K562 (cell line): ENCODE data around the gene GRIN2A. TPM values are rescaled to one million over a fixed set of nuclear protein-coding genes. Genes with fewer than 3 reads are reported as not detected.

ENCODE experiments used
- ATF1 ChIP-seq, 2 experiments: fragments of 450-650 bp in 1 of 2; IDR thresholded peaks; 2 replicates each; pipeline ENCODE4 v1.6.1; 2016; ENCODE audit warnings: missing compliant biosample characterization in 1 of 2, missing genetic modification characterization in 1 of 2
- MAZ ChIP-seq, 2 experiments: fragments of 450-650 bp in 1 of 2; sonication (generic) in 1 of 2; formaldehyde crosslinking; IDR thresholded peaks in 1 of 2; conservative IDR thresholded peaks in 1 of 2; 2 replicates each; pipeline versions ENCODE4 v1.4.0 to v1.5.0; 2020; ENCODE audit warnings: mild to moderate bottlenecking in 1 of 2, missing genetic modification reagents in 1 of 2
- NONO ChIP-seq, 2 experiments: fragments of 200-400 bp in 1 of 2; fragments of 450-650 bp in 1 of 2; formaldehyde crosslinking in 1 of 2; IDR thresholded peaks; 2 replicates each; pipeline ENCODE4 v1.6.1; 2017; ENCODE audit warnings: low read depth in 2 of 2, mild to moderate bottlenecking in 2 of 2, moderate library complexity in 2 of 2, low read length in 1 of 2
- RB1 ChIP-seq: fragments of 450-650 bp; IDR thresholded peaks from 2 replicates; pipeline ENCODE4 v1.6.1; 2017; ENCODE audit warnings: low read depth, mild to moderate bottlenecking
- ZBED1 ChIP-seq: IDR thresholded peaks from 2 replicates; pipeline ENCODE4 v1.6.1; 2014
- ZNF764 ChIP-seq: fragments of 250-450 bp; sonication (Bioruptor Pico); IDR thresholded peaks from 2 replicates; pipeline ENCODE4 v1.4.0; 2020; ENCODE audit warnings: low read depth, mild to moderate bottlenecking, moderate library complexity
- polyA plus RNA-seq, 8 experiments: library from polyadenylated mRNA; depleted of rRNA in 4 of 8; stranded (reverse) in 5 of 8; unstranded in 3 of 8; fragments of >200 nt; fragmentation: Nextera tagmentation in 2 of 8; fragmentation: Illumina TruSeq in 1 of 8; extraction: Ambion mirVana in 2 of 8; extraction: Trizol in 1 of 8; gene quantifications; 2 replicates each; pipeline versions ENCODE4 v1.2.1 to v1.2.3, GENCODE V29; 2011 to 2014; ENCODE audit warnings: inconsistent platforms in 1 of 8, missing spikeins in 1 of 8
- total RNA-seq, 7 experiments: library from RNA; depleted of rRNA in 6 of 7; stranded (reverse); fragments of >200 nt in 6 of 7; fragmentation: Illumina TruSeq in 2 of 7; extraction: Trizol in 2 of 7; gene quantifications; 2 replicates each; pipeline versions ENCODE4 v1.2.1 to v1.2.3, GENCODE V29; 2011 to 2021; ENCODE audit warnings: low replicate concordance in 1 of 7
- TF ChIP-seq, protein P1 (sequence below): fragments of 450-650 bp; formaldehyde crosslinking; IDR thresholded peaks from 2 replicates; pipeline ENCODE4 v1.4.0; 2020; ENCODE audit warnings: mild to moderate bottlenecking, moderate library complexity
- TF ChIP-seq, protein P2 (sequence below): sonication (generic); formaldehyde crosslinking; IDR thresholded peaks from 2 replicates; pipeline ENCODE4 v1.8.0; 2022; ENCODE audit warnings: missing genetic modification reagents, mild to moderate bottlenecking, moderate library complexity, borderline replicate concordance

The GRIN2A gene
- total and polyA plus RNA-seq, 9 of the 15 experiments (the other 6 are each of a cell fraction or from before 2014, with no cell fraction given), result not detected

DNA sequence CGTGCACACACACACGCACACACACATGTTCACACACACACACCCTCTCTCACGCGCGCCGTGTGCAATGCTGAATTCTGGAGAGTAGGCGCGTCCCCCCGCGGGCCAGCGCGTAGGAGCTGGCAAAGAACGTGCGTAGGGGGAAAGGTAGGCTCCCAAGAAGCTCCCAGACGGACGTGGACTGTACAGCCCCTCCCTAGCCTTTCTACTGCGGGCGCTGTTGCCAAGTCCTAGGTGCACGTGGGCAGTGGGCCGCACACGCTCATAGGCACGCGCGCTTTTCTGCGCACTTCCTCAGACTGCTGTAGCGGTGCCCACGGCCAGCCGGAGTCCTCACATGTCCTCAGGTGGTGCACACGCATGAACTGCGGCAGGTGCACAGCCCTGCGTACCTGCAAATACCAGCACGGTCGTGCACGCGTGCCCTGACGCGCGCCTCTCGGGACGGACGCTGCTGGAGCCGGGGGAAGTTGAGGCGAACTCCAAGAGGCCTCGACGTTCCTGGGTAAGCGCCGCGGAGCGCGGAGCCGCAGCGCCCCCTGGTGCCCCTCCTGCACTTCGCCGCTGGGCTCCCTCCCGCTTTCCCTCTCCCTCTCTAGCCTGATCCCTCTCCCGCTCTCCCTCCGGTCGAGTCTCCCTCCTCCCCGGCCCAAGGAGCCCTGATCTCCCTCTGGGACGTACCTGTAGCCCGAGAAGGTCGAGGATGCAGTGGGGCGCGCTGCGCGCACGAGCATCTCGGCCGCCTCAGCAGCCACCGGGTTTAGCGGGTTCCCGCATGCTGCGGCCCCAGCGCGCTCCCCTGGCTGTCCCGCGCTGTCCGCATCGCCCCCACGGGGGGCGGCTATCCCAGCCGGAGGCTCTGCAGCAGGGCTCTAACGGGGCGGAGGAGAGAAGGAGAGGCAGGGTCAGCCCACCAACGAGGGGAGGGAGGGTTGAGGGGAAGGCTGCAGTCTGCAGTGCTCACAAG lies 749 bp downstream of the GRIN2A start (continued):
- TF ChIP-seq RB1 (peak; percentile 34; the same call in 1 of the 2 replicates), MAZ (CRISPR knock-in tag; conservative IDR thresholded peaks at IDR 0.05 in 1 of 2, IDR thresholded peaks at IDR 0.05 in 1 of 2) (peak; percentile 19 to 24; a peak in 1 of 4 replicates), ZNF764 (CRISPR knock-in tag) (no peak), ZBED1 (no peak), NONO (IDR thresholded peaks at IDR 0.05; ENCODE audit: low read depth in 2 of 2, low read length in 1 of 2) (no peak), ATF1 (CRISPR knock-in tag; IDR thresholded peaks at IDR 0.05) (no peak), ATF1 (tag; IDR thresholded peaks at IDR 0.05) (no peak)
- TF ChIP-seq, protein P1, sequence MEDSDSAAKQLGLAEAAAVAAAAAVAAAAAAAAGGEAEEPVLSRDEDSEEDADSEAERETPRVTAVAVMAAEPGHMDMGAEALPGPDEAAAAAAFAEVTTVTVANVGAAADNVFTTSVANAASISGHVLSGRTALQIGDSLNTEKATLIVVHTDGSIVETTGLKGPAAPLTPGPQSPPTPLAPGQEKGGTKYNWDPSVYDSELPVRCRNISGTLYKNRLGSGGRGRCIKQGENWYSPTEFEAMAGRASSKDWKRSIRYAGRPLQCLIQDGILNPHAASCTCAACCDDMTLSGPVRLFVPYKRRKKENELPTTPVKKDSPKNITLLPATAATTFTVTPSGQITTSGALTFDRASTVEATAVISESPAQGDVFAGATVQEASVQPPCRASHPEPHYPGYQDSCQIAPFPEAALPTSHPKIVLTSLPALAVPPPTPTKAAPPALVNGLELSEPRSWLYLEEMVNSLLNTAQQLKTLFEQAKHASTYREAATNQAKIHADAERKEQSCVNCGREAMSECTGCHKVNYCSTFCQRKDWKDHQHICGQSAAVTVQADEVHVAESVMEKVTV, result peak; percentile 48; the same call in 1 of the 2 replicates
- TF ChIP-seq, protein P2, sequence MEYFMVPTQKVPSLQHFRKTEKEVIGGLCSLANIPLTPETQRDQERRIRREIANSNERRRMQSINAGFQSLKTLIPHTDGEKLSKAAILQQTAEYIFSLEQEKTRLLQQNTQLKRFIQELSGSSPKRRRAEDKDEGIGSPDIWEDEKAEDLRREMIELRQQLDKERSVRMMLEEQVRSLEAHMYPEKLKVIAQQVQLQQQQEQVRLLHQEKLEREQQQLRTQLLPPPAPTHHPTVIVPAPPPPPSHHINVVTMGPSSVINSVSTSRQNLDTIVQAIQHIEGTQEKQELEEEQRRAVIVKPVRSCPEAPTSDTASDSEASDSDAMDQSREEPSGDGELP (CRISPR knock-in tag), result no peak
